Testis (tissue), 2 donors: ENCODE data around the gene BMPR1B.

ENCODE experiments used
- POLR2A ChIP-seq: fragments of 450-650 bp; IDR thresholded peaks from one replicate; pipeline ENCODE4 v1.6.1; 2017; ENCODE audit warnings: antibody characterized with exemption, mild to moderate bottlenecking, moderate library complexity
- TF ChIP-seq, protein P1 (sequence below), 3 experiments: fragments of 450-650 bp in 2 of 3; fragments of 200-600 bp in 1 of 3; sonication (generic) in 1 of 3; IDR thresholded peaks; one replicate each; pipeline ENCODE4 v1.5.1; 2016 to 2019; ENCODE audit warnings: antibody characterized with exemption in 3 of 3, mild to moderate bottlenecking in 2 of 3, moderate library complexity in 1 of 3

- no peak for TF ChIP-seq POLR2A
- TF ChIP-seq, protein P1, sequence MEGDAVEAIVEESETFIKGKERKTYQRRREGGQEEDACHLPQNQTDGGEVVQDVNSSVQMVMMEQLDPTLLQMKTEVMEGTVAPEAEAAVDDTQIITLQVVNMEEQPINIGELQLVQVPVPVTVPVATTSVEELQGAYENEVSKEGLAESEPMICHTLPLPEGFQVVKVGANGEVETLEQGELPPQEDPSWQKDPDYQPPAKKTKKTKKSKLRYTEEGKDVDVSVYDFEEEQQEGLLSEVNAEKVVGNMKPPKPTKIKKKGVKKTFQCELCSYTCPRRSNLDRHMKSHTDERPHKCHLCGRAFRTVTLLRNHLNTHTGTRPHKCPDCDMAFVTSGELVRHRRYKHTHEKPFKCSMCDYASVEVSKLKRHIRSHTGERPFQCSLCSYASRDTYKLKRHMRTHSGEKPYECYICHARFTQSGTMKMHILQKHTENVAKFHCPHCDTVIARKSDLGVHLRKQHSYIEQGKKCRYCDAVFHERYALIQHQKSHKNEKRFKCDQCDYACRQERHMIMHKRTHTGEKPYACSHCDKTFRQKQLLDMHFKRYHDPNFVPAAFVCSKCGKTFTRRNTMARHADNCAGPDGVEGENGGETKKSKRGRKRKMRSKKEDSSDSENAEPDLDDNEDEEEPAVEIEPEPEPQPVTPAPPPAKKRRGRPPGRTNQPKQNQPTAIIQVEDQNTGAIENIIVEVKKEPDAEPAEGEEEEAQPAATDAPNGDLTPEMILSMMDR (IDR thresholded peaks at IDR 0.05) = no peak
Measured at GRCh38 chr4:94974773-94975172, 217.0 kb downstream of the BMPR1B start.
